CD4-positive, alpha-beta T cell (primary cell): ENCODE data around the gene PAX5. TPM values are rescaled to one million over a fixed set of nuclear protein-coding genes. Genes with fewer than 3 reads are reported as not detected.

Experiments
- ATAC-seq: fragments of 200-7000 bp; cut with Tn5 transposase; one replicate; pipeline ENCODE4 v1.10.0; 2022; ENCODE audit warnings: mild to moderate bottlenecking; ENCODE audit not compliant: poor library complexity
- CTCF ChIA-PET: fragments of 350-600 bp; sonication (Branson Sonifier 250); formaldehyde crosslinking; loops from one replicate; lab custom pipeline; 2021; ENCODE audit warnings: antibody characterized with exemption, inconsistent platforms; lab: Charles Lee
- POLR2A ChIA-PET: fragments of 350-600 bp; sonication (Branson Sonifier 250); formaldehyde crosslinking; loops from one replicate; lab custom pipeline; 2021; ENCODE audit warnings: antibody characterized with exemption, inconsistent platforms; lab: Charles Lee
- DNase-seq, 14 experiments: peaks; one replicate each; pipeline ENCODE4 v3.0.0-alpha.2; 2013 to 2020; ENCODE audit warnings: mixed read lengths in 2 of 14
- H3K27ac ChIP-seq, 2 donors: one replicate each; pipeline versions ENCODE4 v1.5.1 to v1.7.0; 2013; ENCODE audit warnings: low read length in 2 of 2, low read depth in 1 of 2, mild to moderate bottlenecking in 1 of 2
- H3K27me3 ChIP-seq, 2 experiments: 1 replicate in 1 of 2; 2 replicates in 1 of 2; pipeline versions ENCODE4 v1.6.1 to v1.7.0; 2013; ENCODE audit warnings: low read length in 2 of 2, control low read depth in 1 of 2, mild to moderate bottlenecking in 1 of 2, moderate library complexity in 1 of 2; ENCODE audit not compliant: insufficient read depth in 2 of 2, control insufficient read depth in 1 of 2
- H3K36me3 ChIP-seq: one replicate; pipeline ENCODE4 v1.6.1; 2013; ENCODE audit warnings: low read length, control low read depth; ENCODE audit not compliant: insufficient read depth
- H3K4me1 ChIP-seq: one replicate; pipeline ENCODE4 v1.6.1; 2013; ENCODE audit warnings: low read length, control low read depth; ENCODE audit not compliant: insufficient read depth
- H3K4me3 ChIP-seq: one replicate; pipeline ENCODE4 v1.5.1; 2013; ENCODE audit warnings: mild to moderate bottlenecking, low read length, moderate library complexity
- H3K9me3 ChIP-seq, 2 experiments: 1 replicate in 1 of 2; 2 replicates in 1 of 2; pipeline versions ENCODE4 v1.6.1 to v1.7.0; 2013; ENCODE audit warnings: low read length in 2 of 2, mild to moderate bottlenecking in 2 of 2, control low read depth in 1 of 2, moderate library complexity in 1 of 2; ENCODE audit not compliant: control insufficient read depth in 1 of 2, insufficient read depth in 1 of 2
- H3K27ac Mint-ChIP-seq: one replicate; pipeline ENCODE4 v1.8.0; 2020; ENCODE audit warnings: mixed read lengths
- H3K27me3 Mint-ChIP-seq: one replicate; pipeline ENCODE4 v1.8.0; 2021; ENCODE audit warnings: mixed read lengths
- H3K36me3 Mint-ChIP-seq: one replicate; pipeline ENCODE4 v1.8.0; 2021; ENCODE audit warnings: low read depth, mixed read lengths
- H3K4me1 Mint-ChIP-seq: one replicate; pipeline ENCODE4 v1.8.0; 2021; ENCODE audit warnings: low read depth, mixed read lengths
- H3K4me3 Mint-ChIP-seq: one replicate; pipeline ENCODE4 v1.8.0; 2020; ENCODE audit warnings: mild to moderate bottlenecking, mixed read lengths
- H3K9me3 Mint-ChIP-seq: one replicate; pipeline ENCODE4 v1.8.0; 2020; ENCODE audit warnings: mixed read lengths
- intact Hi-C, 2 experiments: fragments of 100-400 bp; cut with DNase I in 1 of 2; cut with micrococcal nuclease in 1 of 2; formaldehyde crosslinking; loops; one replicate each; pipeline versions ENCODE4 v1.15.1 to v1.9.0; 2023 to 2025; cut with DNase I, micrococcal nuclease
- total RNA-seq, 174 experiments: library from RNA in 2 of 174; stranded (reverse) in 2 of 174; gene quantifications; one replicate each; pipeline ENCODE4 v1.2.3 and lab custom pipeline; 2021 to 2026
- TF ChIP-seq, protein P1 (sequence below): fragments of 200-600 bp; IDR thresholded peaks from one replicate; pipeline ENCODE4 v1.8.0; 2022; ENCODE audit warnings: antibody characterized with exemption, mild to moderate bottlenecking

The PAX5 gene
- total RNA-seq, 2 experiments from 2014 or later = 0.03 to 0.11 TPM

- CTCF ChIA-PET = no interaction called here
- intact Hi-C loops = no loop called here
- DNase-seq (peak in 8 of 14 experiments; percentile 3 to 57 (median 10)), ATAC-seq (no peak)
- Histone ChIP-seq H3K36me3 (no peaks in the 10 kb centered on the region), H3K4me3 (no peak overlapping the region), H3K27me3 (no peaks in the 10 kb centered on the region), H3K27ac (no peak overlapping the region), H3K4me1 (peaks cover 7% of the 10 kb centered on the region), H3K9me3 (no peaks in the 10 kb centered on the region)
- no peak overlapping the region for H3K27ac Mint-ChIP-seq
- peaks cover 5% of the 10 kb centered on the region for H3K4me1 Mint-ChIP-seq
- TF ChIP-seq, protein P1, sequence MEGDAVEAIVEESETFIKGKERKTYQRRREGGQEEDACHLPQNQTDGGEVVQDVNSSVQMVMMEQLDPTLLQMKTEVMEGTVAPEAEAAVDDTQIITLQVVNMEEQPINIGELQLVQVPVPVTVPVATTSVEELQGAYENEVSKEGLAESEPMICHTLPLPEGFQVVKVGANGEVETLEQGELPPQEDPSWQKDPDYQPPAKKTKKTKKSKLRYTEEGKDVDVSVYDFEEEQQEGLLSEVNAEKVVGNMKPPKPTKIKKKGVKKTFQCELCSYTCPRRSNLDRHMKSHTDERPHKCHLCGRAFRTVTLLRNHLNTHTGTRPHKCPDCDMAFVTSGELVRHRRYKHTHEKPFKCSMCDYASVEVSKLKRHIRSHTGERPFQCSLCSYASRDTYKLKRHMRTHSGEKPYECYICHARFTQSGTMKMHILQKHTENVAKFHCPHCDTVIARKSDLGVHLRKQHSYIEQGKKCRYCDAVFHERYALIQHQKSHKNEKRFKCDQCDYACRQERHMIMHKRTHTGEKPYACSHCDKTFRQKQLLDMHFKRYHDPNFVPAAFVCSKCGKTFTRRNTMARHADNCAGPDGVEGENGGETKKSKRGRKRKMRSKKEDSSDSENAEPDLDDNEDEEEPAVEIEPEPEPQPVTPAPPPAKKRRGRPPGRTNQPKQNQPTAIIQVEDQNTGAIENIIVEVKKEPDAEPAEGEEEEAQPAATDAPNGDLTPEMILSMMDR = no peak
- POLR2A ChIA-PET = no interaction called here
- no peaks in the 10 kb centered on the region for H3K36me3 Mint-ChIP-seq
- H3K9me3 Mint-ChIP-seq = no peaks in the 10 kb centered on the region
- peaks cover 2% of the 10 kb centered on the region for H3K27me3 Mint-ChIP-seq
- no peak overlapping the region for H3K4me3 Mint-ChIP-seq
Observed at GRCh38 chr9:36855448-36856315, 178.4 kb downstream of the PAX5 start.

DNA sequence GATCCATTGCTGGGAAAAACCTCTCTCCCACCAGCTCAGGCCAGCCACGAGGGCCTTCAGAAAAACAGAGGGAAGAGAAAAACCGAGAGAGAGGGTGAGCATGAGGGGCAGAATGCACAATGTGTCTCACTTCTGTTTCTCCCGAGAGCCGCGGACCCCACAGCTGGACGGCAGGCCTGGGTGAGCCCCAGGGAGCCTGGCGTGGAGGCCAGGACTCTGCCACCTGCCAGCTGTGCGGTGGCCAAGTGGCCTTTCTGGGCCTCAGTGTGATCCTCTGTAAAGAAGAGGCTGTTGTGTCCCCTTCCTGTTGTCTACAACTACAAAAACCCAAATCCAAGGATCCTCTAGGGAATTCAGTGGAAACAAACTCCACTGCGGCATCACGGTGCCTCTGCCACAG is 179.3 kb downstream of the PAX5 start:
- no peak overlapping the region for H3K27ac ChIP-seq
- no peaks in the 10 kb centered on the region for H3K9me3 ChIP-seq
- Mint-ChIP-seq H3K4me1 (peaks cover 5% of the 10 kb centered on the region), H3K27me3 (no peaks in the 10 kb centered on the region), H3K36me3 (no peaks in the 10 kb centered on the region), H3K4me3 (no peak overlapping the region), H3K9me3 (no peaks in the 10 kb centered on the region), H3K27ac (no peak overlapping the region)
- ATAC-seq (no peak), DNase-seq (no peak)
- ChIA-PET POLR2A (no interaction called here), CTCF (no interaction called here)
- TF ChIP-seq, protein P1 = no peak
- H3K36me3 ChIP-seq = no peaks in the 10 kb centered on the region
- H3K4me3 ChIP-seq = no peak overlapping the region
- no peaks in the 10 kb centered on the region for H3K27me3 ChIP-seq
- intact Hi-C loops = no loop called here
- H3K4me1 ChIP-seq = peaks cover 7% of the 10 kb centered on the region

DNA sequence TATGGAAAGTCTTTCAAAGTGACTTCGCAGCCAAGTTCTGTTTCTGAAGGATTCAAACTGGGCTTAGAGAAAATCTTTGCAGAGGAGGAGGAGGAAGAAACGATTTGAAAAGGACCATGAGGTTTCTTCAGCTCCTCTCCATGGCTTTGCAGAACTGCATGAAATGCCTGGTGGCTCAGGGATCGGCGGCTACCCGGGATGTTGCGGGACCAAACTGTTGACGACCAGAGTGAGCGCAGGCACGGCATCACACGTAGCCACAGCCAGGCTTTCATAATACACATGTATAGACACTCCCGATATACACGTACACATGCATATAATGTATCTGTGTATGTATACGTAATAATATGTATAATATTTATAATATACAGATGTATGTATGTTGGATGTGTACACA is 180.0 kb downstream of the PAX5 start:
- H3K9me3 ChIP-seq = no peaks in the 10 kb centered on the region
- TF ChIP-seq, protein P1 = no peak
- POLR2A ChIA-PET = no interaction called here
- H3K27ac ChIP-seq = no peak overlapping the region
- Mint-ChIP-seq H3K27me3 (no peaks in the 10 kb centered on the region), H3K4me1 (peaks cover 5% of the 10 kb centered on the region), H3K27ac (no peak overlapping the region), H3K4me3 (no peak overlapping the region), H3K36me3 (no peaks in the 10 kb centered on the region), H3K9me3 (no peaks in the 10 kb centered on the region)
- intact Hi-C loops = no loop called here
- CTCF ChIA-PET = no interaction called here
- H3K27me3 ChIP-seq = no peaks in the 10 kb centered on the region
- H3K36me3 ChIP-seq = no peaks in the 10 kb centered on the region
- ATAC-seq = no peak
- no peak for DNase-seq
- peaks cover 7% of the 10 kb centered on the region for H3K4me1 ChIP-seq
- H3K4me3 ChIP-seq = no peak overlapping the region
